ENCODE results near the gene HMCES. TPM values are rescaled to one million over a fixed set of nuclear protein-coding genes. Genes with fewer than 3 reads are reported as not detected.
"Not testable (repeated sequence)": the region's sequence is repeated elsewhere in the genome, so short reads cannot be mapped to it uniquely, and the experiment has no call there.

HMCES gene
- total RNA-seq, 1 donor from 2014 or later = 29.6 TPM

GRCh38 chr3:129245141-129245540 lies 33.5 kb upstream of the HMCES start:
- TF ChIP-seq, protein P1, sequence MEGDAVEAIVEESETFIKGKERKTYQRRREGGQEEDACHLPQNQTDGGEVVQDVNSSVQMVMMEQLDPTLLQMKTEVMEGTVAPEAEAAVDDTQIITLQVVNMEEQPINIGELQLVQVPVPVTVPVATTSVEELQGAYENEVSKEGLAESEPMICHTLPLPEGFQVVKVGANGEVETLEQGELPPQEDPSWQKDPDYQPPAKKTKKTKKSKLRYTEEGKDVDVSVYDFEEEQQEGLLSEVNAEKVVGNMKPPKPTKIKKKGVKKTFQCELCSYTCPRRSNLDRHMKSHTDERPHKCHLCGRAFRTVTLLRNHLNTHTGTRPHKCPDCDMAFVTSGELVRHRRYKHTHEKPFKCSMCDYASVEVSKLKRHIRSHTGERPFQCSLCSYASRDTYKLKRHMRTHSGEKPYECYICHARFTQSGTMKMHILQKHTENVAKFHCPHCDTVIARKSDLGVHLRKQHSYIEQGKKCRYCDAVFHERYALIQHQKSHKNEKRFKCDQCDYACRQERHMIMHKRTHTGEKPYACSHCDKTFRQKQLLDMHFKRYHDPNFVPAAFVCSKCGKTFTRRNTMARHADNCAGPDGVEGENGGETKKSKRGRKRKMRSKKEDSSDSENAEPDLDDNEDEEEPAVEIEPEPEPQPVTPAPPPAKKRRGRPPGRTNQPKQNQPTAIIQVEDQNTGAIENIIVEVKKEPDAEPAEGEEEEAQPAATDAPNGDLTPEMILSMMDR (IDR thresholded peaks at IDR 0.05; ENCODE audit: unreplicated experiment) = no peak

DNA sequence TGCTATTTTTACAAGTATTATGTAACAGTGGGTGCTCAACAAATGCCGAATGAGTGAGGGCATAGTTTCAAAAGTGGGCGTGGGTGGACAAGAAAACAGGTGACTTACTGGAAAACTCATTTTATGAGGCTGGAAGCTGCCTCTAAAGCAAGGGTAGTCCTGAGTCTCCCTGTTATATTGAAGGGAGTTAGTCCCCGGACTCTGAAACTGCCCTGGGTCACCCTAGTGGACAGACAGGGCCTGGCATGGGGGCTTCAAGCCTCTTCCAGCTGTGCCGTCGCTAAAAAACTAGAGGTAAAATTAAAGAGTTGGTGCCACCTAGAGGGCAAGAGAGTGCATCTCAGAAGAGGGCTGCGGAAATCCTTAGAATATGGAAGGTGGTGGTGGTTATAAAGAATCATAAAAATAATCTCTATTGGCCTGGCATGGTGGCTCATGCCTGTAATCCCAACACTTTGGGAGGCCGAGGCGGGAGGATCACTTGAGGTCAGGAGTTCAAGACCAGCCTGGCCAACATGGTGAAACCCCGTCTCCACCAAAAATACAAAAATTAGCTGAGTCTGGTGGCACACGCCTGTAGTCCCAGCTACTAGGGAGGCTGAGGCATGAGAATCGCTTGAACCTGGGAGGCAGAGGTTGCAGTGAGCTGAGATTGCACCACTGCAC lies 32.9 kb upstream of the HMCES start:
- H3K27me3 Mint-ChIP-seq (ENCODE audit: low read depth); H3K9me3 Mint-ChIP-seq; H3K4me3 Mint-ChIP-seq; H3K36me3 Mint-ChIP-seq: not testable (repeated sequence)
- H3K27ac Mint-ChIP-seq = peak overlapping the region; percentile 29
- H3K4me1 Mint-ChIP-seq = peaks cover 28% of the 10 kb centered on the region
- DNase-seq (ENCODE audit: low spot score in 2 of 2, unreplicated experiment in 2 of 2) = peak; percentile 40 to 70
- TF ChIP-seq, protein P1 (IDR thresholded peaks at IDR 0.05; ENCODE audit: unreplicated experiment) = peak; percentile 83

More at GRCh38 chr3:129245141-129245540, 33.5 kb upstream of the HMCES start:
- no peak overlapping the region for H3K27ac Mint-ChIP-seq
- H3K27me3 Mint-ChIP-seq (ENCODE audit: low read depth) = no peaks in the 10 kb centered on the region
- H3K36me3 Mint-ChIP-seq = peaks cover 2% of the 10 kb centered on the region
- DNase-seq (ENCODE audit: low spot score in 2 of 2, unreplicated experiment in 2 of 2) = no peak
- no peaks in the 10 kb centered on the region for H3K9me3 Mint-ChIP-seq
- H3K4me1 Mint-ChIP-seq = peaks cover 22% of the 10 kb centered on the region
- no peak overlapping the region for H3K4me3 Mint-ChIP-seq

GRCh38 chr3:129246636-129247035 lies 32.0 kb upstream of the HMCES start:
- H3K4me3 Mint-ChIP-seq = peak overlapping the region; percentile 32
- H3K27ac Mint-ChIP-seq = no peak overlapping the region
- H3K36me3 Mint-ChIP-seq = peaks cover 5% of the 10 kb centered on the region
- H3K27me3 Mint-ChIP-seq (ENCODE audit: low read depth) = no peaks in the 10 kb centered on the region
- no peak for DNase-seq (ENCODE audit: low spot score in 2 of 2, unreplicated experiment in 2 of 2)
- H3K4me1 Mint-ChIP-seq = peaks cover 28% of the 10 kb centered on the region
- H3K9me3 Mint-ChIP-seq = no peaks in the 10 kb centered on the region
- TF ChIP-seq, protein P1 (IDR thresholded peaks at IDR 0.05; ENCODE audit: unreplicated experiment) = no peak

GRCh38 chr3:129248286-129248979 lies 30.2 kb upstream of the HMCES start:
- peak overlapping the region; percentile 96 for H3K4me3 Mint-ChIP-seq
- peaks cover 9% of the 10 kb centered on the region for H3K36me3 Mint-ChIP-seq
- H3K4me1 Mint-ChIP-seq = peaks cover 28% of the 10 kb centered on the region
- no peaks in the 10 kb centered on the region for H3K9me3 Mint-ChIP-seq
- DNase-seq (ENCODE audit: low spot score in 2 of 2, unreplicated experiment in 2 of 2) = no peak
- no peaks in the 10 kb centered on the region for H3K27me3 Mint-ChIP-seq (ENCODE audit: low read depth)
- TF ChIP-seq, protein P1 (IDR thresholded peaks at IDR 0.05; ENCODE audit: unreplicated experiment) = no peak
- peak overlapping the region; percentile 98 for H3K27ac Mint-ChIP-seq

GRCh38 chr3:129249284-129250065 lies 29.2 kb upstream of the HMCES start, which contains the start of gene COPG1:
Gene COPG1 (plus strand): TSS chr3:129249606. CDS start chr3:129249710, 104 bp downstream.
- TF ChIP-seq, protein P1 (IDR thresholded peaks at IDR 0.05; ENCODE audit: unreplicated experiment) = no peak
- H3K27me3 Mint-ChIP-seq (ENCODE audit: low read depth) = no peaks in the 10 kb centered on the region
- H3K4me3 Mint-ChIP-seq = peak within 1 kb of the TSS; percentile 96
- H3K27ac Mint-ChIP-seq = peak within 1 kb of the TSS; percentile 98
- peak; percentile 70 to 92 for DNase-seq (ENCODE audit: low spot score in 2 of 2, unreplicated experiment in 2 of 2)
- H3K9me3 Mint-ChIP-seq = no peaks in the 10 kb centered on the region
- H3K4me1 Mint-ChIP-seq = peaks cover 28% of the 10 kb centered on the region
- H3K36me3 Mint-ChIP-seq = peaks cover 16% of the 10 kb centered on the region
